ENCODE data around the gene TSPEAR. TPM values are rescaled to one million over a fixed set of nuclear protein-coding genes. Genes with fewer than 3 reads are reported as not detected.

TSPEAR gene
- total and polyA plus RNA-seq, 2 donors (not counting 1 experiment from before 2014, with no cell fraction given): not detected

DNA sequence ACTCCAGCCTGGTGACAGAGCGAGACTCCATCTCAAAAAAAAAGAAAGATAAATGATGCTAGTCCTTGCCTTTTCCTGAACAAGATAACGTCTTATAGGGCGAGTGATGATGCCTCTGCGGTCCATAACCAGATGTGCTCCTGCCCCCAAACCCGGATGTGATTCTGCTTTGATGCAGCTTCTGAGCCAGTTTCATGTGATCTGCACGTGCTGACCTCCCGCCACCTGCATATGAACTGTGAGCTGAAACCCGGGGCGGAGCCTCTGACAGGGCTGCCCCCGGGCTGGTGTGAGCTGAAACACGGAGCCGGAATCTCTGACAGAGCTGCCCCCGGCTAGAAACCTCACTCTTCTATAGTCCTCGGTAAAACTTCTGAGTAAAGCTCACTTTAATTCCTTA is 58.2 kb downstream of the TSPEAR start:
- no peak overlapping the region for H3K4me3 ChIP-seq (replicated peaks in 1 of 4; ENCODE audit: control extremely low read depth in 1 of 4, insufficient read depth in 1 of 4, low read depth in 3 of 4, low read length in 4 of 4)
- no peaks in the 10 kb centered on the region for H3K36me3 ChIP-seq (ENCODE audit: control insufficient read depth, insufficient read depth, low read length)
- H3K27ac ChIP-seq (ENCODE audit: insufficient read depth, low read length): no peak overlapping the region
- TF ChIP-seq EZH2 (IDR thresholded peaks at IDR 0.05; ENCODE audit: low read length, missing control alignments): no peak
- TF ChIP-seq, protein P1, sequence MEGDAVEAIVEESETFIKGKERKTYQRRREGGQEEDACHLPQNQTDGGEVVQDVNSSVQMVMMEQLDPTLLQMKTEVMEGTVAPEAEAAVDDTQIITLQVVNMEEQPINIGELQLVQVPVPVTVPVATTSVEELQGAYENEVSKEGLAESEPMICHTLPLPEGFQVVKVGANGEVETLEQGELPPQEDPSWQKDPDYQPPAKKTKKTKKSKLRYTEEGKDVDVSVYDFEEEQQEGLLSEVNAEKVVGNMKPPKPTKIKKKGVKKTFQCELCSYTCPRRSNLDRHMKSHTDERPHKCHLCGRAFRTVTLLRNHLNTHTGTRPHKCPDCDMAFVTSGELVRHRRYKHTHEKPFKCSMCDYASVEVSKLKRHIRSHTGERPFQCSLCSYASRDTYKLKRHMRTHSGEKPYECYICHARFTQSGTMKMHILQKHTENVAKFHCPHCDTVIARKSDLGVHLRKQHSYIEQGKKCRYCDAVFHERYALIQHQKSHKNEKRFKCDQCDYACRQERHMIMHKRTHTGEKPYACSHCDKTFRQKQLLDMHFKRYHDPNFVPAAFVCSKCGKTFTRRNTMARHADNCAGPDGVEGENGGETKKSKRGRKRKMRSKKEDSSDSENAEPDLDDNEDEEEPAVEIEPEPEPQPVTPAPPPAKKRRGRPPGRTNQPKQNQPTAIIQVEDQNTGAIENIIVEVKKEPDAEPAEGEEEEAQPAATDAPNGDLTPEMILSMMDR (conservative IDR thresholded peaks at IDR 0.05 in 1 of 2, IDR thresholded peaks at IDR 0.05 in 1 of 2; ENCODE audit: low read depth in 1 of 2, low read length in 2 of 2): no peak
- no peaks in the 10 kb centered on the region for H3K9me3 ChIP-seq (ENCODE audit: control insufficient read depth, insufficient read depth, low read depth, low read length)
- no peaks in the 10 kb centered on the region for H4K20me1 ChIP-seq (ENCODE audit: control insufficient read depth, extremely low read depth, insufficient read depth, low read length)
- H3K27me3 ChIP-seq (ENCODE audit: control insufficient read depth, insufficient read depth, low read length): no peaks in the 10 kb centered on the region
- DNase-seq (ENCODE audit: low read depth in 2 of 2): no peak
- H3K9ac ChIP-seq (ENCODE audit: insufficient read depth, low read length): no peak overlapping the region
- H2AFZ ChIP-seq (ENCODE audit: low read length): no peak overlapping the region
- no peak overlapping the region for H3K4me2 ChIP-seq (ENCODE audit: extremely low read depth, insufficient read depth, low read length)
- no peaks in the 10 kb centered on the region for H3K4me1 ChIP-seq (ENCODE audit: control insufficient read depth, extremely low read depth, insufficient read depth, low read length)
- H3K79me2 ChIP-seq (ENCODE audit: control insufficient read depth, insufficient read depth, low read length): no peaks in the 10 kb centered on the region

DNA sequence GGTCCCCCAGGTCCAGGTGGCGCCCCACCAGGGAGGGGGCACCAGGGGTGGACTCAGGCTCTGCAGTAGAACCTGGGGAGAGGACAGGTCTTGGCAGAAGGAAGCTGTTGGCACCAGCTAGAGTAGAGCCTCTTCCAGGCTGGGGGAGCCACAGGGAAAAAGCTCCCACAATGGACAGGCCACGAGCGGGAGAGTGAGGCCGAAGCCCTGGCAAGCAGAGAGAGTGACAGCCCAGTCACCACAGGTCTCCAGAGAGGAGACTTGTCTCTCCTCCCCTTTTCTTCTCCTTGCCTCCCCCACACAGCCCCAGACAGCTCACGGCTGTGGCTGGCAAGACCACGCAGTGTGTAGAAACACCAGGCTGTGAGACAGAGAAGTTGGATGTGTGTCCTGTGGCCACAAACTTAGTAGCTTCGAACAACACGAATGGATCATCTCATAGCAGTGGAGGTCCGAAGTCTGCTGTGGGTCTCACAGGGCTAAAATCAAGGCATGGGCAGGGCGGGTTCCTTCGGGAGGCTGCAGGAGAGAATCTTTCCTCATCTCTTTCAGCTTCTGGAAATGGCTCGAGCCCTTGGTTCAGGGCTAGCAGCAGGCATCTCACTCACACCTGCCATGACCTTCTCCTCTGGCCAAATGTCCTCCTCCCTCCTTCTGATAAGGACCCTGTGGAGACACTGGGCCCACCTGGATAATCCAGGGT is 60.2 kb downstream of the TSPEAR start:
- Histone ChIP-seq H2AFZ (ENCODE audit: low read length) (no peak overlapping the region), H3K79me2 (ENCODE audit: control insufficient read depth, insufficient read depth, low read length) (no peaks in the 10 kb centered on the region), H3K4me1 (ENCODE audit: control insufficient read depth, extremely low read depth, insufficient read depth, low read length) (no peaks in the 10 kb centered on the region), H3K9ac (ENCODE audit: insufficient read depth, low read length) (no peak overlapping the region), H3K9me3 (ENCODE audit: control insufficient read depth, insufficient read depth, low read depth, low read length) (no peaks in the 10 kb centered on the region), H3K4me3 (replicated peaks in 1 of 4; ENCODE audit: control extremely low read depth in 1 of 4, insufficient read depth in 1 of 4, low read depth in 3 of 4, low read length in 4 of 4) (no peak overlapping the region), H3K36me3 (ENCODE audit: control insufficient read depth, insufficient read depth, low read length) (no peaks in the 10 kb centered on the region), H3K27ac (ENCODE audit: insufficient read depth, low read length) (no peak overlapping the region), H3K4me2 (ENCODE audit: extremely low read depth, insufficient read depth, low read length) (no peak overlapping the region), H4K20me1 (ENCODE audit: control insufficient read depth, extremely low read depth, insufficient read depth, low read length) (no peaks in the 10 kb centered on the region), H3K27me3 (ENCODE audit: control insufficient read depth, insufficient read depth, low read length) (no peaks in the 10 kb centered on the region)
- no peak for TF ChIP-seq EZH2 (IDR thresholded peaks at IDR 0.05; ENCODE audit: low read length, missing control alignments)
- TF ChIP-seq, protein P1 (conservative IDR thresholded peaks at IDR 0.05 in 1 of 2, IDR thresholded peaks at IDR 0.05 in 1 of 2; ENCODE audit: low read depth in 1 of 2, low read length in 2 of 2): no peak
- DNase-seq (ENCODE audit: low read depth in 2 of 2): no peak

DNA sequence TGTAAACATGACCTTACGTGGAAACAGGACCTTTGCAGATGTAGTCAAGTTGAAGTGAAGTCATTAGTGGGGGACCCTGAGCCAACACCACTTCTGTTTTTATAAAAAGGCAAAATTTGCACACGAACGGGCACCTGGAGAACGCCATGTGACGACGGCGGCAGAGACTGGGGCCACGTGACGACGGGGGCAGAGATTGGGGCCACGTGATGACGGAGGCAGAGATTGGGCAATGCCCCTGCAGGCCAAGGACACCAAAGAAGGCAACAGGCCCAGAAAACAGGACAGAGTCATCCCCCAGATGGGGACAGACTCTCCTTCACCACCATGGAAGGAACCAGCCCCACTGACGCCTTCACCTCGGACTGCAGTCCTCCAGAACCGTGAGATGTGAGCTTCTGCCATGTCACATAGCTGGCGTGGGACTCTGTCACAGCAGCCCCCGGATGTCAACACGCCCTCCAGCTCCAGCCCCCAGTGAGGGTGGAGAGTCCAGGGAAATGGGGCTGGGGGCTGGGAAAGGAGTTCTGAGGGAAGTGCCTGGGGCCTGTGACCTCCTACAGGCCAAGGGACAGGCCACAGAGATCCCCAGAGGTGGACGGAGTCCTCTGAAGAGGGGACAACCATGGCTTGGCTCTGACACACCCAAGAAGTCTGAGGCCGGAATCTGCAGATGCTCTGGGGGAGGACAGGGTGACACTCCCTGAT is 61.0 kb downstream of the TSPEAR start:
- Histone ChIP-seq H3K27ac (ENCODE audit: insufficient read depth, low read length) (no peak overlapping the region), H3K9me3 (ENCODE audit: control insufficient read depth, insufficient read depth, low read depth, low read length) (no peaks in the 10 kb centered on the region), H3K4me2 (ENCODE audit: extremely low read depth, insufficient read depth, low read length) (no peak overlapping the region), H3K4me1 (ENCODE audit: control insufficient read depth, extremely low read depth, insufficient read depth, low read length) (no peaks in the 10 kb centered on the region), H3K79me2 (ENCODE audit: control insufficient read depth, insufficient read depth, low read length) (no peaks in the 10 kb centered on the region), H3K27me3 (ENCODE audit: control insufficient read depth, insufficient read depth, low read length) (no peaks in the 10 kb centered on the region), H4K20me1 (ENCODE audit: control insufficient read depth, extremely low read depth, insufficient read depth, low read length) (no peaks in the 10 kb centered on the region), H3K4me3 (replicated peaks in 1 of 4; ENCODE audit: control extremely low read depth in 1 of 4, insufficient read depth in 1 of 4, low read depth in 3 of 4, low read length in 4 of 4) (no peak overlapping the region), H2AFZ (ENCODE audit: low read length) (no peak overlapping the region), H3K9ac (ENCODE audit: insufficient read depth, low read length) (no peak overlapping the region), H3K36me3 (ENCODE audit: control insufficient read depth, insufficient read depth, low read length) (no peaks in the 10 kb centered on the region)
- DNase-seq (ENCODE audit: low read depth in 2 of 2): no peak
- no peak for TF ChIP-seq EZH2 (IDR thresholded peaks at IDR 0.05; ENCODE audit: low read length, missing control alignments)
- TF ChIP-seq, protein P1 (conservative IDR thresholded peaks at IDR 0.05 in 1 of 2, IDR thresholded peaks at IDR 0.05 in 1 of 2; ENCODE audit: low read depth in 1 of 2, low read length in 2 of 2): no peak

All from fibroblast of lung (primary cell).